KBM-7 (cell line): ENCODE measurements around the gene NPFFR1.
A peak's percentile ranks its signal among the peaks of the same experiment; 100 is the strongest.

Source experiments
- DNase-seq: peaks from one replicate; pipeline ENCODE4 v3.0.0-alpha.2; 2015
- in situ Hi-C: fragments of 300-500 bp; cut with MboI; formaldehyde crosslinking; loops from 2 replicates; pipeline ENCODE4 v1.14.3; 2020; ENCODE audit warnings: low sequenced_read_pairs, low pct_unique_long_range_greater_than_20kb, mixed read lengths

The NPFFR1 gene, protein sequence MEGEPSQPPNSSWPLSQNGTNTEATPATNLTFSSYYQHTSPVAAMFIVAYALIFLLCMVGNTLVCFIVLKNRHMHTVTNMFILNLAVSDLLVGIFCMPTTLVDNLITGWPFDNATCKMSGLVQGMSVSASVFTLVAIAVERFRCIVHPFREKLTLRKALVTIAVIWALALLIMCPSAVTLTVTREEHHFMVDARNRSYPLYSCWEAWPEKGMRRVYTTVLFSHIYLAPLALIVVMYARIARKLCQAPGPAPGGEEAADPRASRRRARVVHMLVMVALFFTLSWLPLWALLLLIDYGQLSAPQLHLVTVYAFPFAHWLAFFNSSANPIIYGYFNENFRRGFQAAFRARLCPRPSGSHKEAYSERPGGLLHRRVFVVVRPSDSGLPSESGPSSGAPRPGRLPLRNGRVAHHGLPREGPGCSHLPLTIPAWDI

DNA sequence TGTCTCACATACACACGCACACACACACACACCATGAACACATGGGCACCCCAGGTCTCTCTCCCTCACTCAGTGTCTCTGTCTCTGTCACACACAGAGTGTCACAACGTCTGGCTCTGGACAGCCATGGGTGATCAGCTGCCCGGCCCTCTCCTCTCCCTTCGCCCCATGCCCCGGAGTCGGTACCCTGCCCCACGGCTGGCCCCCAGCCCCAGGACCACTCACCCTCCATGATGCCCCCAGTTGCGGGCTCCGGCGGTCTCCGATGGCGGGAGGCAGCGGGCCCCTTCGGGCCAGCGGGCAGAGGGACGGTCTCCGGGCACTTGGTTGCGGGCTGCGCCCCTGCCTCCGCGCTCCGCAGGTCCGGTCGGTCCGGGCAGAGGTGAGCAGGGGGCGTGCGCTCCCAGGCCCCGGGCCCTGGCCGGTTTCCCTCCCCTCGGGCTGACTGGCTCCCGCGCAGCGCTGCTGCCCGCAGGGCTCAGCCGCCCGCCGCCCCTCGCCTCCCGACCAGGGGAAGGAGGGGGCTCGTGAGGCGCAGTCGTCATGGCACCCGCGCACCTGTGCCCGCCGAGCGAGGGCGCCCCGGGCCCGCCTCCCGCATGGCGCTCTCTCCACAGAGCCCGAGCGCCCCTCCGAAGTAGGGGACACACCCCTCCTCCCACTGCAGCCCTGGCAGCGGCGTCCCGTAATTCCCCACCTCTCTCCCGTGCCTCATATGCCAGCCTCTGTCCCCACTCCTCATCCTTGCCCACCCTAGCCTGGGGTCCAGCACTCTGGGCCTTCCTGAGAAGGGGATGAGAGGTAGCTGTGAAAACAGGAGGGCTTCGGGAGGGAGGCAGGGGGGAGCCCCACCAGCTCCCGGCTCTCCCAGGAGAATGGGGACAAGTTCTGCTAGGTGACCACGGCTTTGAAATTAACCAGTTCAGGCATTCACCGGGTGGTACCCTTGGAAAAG lies at the start of gene NPFFR1:
Gene NPFFR1, minus strand, starts transcription at position 560 of the 955 bp plus-strand sequence. Its CDS starts 328 bp downstream, at position 232.
- in situ Hi-C loops: no loop called here
- no peak for DNase-seq

DNA sequence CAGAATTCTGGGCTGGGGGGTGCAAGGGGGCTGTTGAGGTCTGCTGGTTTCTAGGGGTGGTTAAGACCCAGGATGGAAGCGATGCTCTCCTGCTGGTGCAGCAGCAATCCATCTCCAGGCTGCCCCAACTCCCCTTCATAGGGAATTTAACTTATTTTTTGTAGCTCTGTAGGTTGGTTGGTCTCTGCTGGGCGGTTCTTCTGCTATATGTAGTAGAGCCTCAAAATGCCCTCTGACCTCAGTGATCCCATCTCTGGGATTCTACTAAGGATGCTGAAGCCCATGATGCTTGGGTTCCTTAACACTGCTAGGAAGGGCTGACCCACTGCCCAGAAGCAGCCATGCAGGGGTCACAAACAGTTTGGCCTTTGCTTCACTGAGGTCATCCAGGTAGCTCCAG lies 49.5 kb upstream of the NPFFR1 start:
- DNase-seq: no peak
- in situ Hi-C loops: no loop called here

DNA sequence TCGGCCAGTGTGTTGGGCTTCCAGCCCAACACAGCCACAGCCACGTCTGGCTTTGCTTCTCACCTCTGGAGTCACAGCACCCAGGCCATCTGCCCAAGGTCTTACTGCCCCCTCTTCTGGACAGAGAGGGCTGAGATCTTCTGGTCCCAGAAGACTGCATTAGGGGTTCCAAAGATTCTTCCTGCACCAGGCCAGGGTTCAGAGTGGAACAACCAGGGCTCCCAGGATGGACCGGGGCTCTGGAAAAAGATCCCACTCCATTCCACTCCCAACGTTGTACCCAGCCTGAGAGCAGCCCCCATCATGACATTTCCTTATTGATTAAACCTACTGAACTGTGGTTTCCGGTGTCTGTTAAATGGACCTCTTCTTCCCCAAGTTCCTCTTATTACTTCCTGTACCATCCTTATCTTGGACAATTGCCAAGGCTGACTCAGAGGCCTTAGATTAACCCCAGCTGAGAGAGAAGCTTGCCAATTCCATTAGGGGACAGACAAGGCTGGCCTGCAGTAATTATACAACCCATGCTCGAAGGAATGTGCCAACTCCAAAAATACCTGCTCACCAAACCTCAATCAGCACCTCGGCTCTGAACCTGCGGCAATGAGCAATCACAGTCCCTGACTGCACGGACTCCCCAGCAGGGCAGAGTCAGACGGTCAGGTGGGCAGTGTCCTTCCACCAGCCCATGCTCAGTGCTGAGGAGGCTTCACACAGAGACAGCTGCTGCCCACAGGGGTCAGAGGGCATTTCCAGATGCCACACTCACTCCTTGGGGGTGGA lies 47.9 kb upstream of the NPFFR1 start:
- in situ Hi-C loops: no loop called here
- peak; percentile 93 for DNase-seq

DNA sequence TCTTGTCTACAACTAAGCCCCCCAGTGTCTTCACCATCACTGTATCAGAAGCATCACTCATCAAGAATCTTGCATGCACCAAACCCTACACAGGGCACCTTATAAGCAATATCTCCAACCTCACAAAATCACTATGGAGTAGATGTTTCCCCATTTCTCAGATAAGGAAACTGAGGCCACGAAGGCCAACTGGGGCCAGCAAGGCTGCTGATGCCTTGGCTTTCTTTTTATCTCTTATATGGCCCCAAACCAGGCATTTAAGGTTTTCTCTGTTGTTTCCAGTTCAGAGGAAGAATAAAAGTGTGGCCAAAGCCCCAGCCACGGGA lies 47.3 kb upstream of the NPFFR1 start:
- in situ Hi-C loops: no loop called here

DNA sequence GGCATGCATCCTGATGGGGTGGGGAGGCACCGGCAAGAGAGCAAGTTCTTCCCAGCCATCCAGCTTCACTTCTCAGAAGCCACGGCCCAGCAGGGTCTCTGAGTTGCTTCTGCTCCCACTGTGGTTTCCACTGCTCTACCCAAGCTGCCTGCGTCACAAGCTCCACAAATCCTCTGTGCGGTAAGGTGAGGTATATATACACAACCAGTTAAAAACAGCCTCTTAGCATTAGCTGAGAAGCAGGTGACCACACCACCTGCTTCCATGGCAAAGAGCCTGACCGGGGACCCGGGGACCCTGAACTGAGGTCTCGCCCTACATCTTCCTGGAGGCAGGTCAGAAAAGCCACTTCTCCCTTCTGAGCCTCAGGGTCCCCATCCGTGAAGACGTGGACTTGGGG lies 46.9 kb upstream of the NPFFR1 start:
- DNase-seq: no peak

More for the DNA sequence above, 47.3 kb upstream of the NPFFR1 start:
- no peak for DNase-seq

DNA sequence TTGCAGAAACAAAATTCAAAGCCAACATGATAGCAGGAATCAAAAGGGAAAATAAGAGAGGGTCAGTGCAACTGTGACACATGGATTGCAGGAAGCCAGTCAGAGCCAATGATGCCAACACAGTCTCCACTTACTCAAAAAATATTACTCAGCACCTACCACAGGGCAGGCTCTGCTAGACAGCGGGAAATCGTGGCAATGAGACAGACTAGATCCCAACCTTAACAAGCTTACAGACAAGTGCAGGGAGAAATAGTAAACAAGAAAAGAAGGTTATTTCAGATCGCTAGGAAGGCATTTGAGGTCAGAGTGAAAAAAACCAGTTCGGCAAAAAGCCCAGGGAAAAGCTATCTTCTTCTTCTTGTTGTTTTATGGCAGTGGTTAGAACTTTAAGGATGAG lies 45.2 kb upstream of the NPFFR1 start:
- no peak for DNase-seq
- in situ Hi-C loops: no loop called here

More for the DNA sequence above, 46.9 kb upstream of the NPFFR1 start:
- in situ Hi-C loops: no loop called here

DNA sequence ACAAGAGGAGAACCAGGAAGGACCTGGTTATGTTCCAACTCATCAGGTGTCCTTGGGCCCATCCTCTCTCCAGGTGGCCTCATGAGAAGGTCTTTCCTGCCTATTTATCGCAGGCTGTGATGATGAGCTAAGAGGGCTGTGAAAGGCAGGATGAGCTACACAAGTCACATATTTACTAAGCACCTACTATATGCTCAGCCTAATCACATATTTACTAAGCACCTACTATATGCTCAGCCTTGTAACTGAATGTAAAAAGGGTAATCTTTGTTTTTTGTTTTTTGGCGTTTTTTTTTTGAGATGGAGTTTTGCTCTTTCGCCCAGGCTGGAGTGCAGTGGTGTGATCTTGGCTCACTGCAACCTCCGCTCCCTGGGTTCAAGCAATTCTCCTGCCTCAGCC lies 44.2 kb upstream of the NPFFR1 start:
- in situ Hi-C loops: no loop called here
- DNase-seq: no peak

DNA sequence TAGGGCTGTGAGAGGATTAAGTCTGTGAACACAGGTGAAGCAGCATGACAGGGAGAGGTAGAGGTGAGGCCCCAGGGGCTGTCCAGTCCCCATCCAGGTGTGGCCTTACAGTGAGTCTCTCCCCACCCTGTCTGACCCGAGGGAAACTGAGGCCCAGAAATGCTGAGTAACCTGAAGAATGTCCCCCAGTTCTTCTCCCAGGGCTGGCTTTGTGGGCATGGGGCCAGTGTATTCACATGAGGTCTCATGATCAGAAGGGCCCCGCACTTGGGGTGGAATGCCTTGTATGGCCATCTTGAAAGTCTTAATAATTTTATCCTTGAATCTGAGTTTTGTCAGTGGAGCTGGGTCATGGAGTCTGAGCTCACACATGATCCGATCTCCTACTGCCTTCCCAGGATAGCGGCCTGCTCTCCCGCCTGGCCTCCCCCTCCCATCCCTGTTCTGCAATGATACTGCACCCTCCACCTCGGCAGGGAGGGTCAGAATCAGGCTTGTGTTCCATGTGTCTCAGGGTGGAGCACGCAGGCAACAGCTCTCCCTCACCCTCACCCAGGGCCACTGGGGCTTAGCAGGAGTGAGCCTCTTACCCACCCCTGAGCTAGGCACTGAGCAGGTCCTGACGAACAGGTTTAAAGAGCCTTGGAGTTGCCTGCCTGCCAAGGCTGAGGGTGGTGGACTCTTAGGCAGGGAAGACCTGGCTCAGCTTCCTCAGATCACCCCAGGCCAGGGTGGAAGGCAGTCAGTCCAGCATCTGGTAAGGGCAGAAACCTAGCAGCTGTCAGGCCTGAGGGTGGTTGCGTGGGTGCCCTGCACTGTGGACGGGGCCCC lies 41.4 kb upstream of the NPFFR1 start:
- in situ Hi-C loops: no loop called here
- no peak for DNase-seq

DNA sequence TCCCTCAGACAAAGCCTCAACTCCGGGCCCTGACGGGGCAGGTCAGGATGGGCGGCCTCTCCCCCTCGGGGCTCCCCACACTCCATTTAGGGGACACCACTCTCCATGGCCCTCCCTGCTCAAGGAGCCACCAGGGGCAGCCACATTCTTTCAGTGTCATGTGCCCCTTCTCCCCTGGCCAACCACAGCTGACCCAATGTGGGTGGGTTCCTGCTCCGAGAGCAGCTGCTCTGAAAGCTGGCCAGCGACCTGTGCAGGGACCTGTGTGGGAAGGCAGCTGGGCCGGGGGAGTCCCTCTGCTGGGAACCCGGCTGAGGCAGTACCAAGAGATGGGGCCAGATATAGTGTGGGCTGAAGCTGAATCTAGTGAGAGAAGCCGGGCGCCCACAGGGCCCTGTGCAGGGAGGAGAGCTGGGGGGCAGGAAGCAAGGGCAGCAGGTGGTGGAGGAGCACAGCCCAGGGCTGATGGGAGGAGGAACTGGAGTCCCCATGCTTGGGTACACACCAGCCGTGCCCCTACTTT lies 40.6 kb upstream of the NPFFR1 start:
- DNase-seq: no peak

DNA sequence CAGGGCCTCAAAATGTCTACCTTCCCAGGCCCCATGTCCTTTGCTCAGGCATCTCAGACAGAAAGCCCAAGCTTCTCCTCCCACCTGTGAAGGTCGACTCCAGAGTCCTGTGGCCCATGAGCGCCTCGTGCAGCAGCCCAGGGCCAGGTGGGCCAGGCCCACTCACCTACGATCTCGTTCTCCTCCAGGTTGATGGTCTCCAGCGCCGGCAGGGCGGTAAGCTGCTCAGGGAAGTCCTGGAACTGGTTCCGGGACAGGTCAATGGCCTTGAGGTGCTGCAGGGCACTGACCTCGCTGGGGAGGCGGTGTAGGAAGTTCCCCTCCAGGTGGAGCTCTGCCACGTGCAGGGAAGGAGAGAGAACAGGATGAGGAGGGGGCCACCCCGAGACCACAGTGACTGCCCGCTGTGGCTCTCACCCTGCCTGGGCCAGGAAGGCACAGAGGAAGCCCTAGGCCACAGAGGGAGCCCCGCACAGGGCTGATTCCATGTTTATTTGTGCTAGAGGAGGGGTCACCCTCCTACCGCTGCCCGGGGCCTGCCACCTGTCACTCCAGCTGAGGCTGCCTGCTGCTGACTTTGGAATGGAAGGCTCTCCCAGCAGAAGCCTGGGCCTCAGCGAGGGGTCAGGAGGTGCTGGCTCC lies 40.0 kb upstream of the NPFFR1 start:
- no peak for DNase-seq
- in situ Hi-C loops: no loop called here

More for the DNA sequence above, 40.6 kb upstream of the NPFFR1 start:
- in situ Hi-C loops: no loop called here

DNA sequence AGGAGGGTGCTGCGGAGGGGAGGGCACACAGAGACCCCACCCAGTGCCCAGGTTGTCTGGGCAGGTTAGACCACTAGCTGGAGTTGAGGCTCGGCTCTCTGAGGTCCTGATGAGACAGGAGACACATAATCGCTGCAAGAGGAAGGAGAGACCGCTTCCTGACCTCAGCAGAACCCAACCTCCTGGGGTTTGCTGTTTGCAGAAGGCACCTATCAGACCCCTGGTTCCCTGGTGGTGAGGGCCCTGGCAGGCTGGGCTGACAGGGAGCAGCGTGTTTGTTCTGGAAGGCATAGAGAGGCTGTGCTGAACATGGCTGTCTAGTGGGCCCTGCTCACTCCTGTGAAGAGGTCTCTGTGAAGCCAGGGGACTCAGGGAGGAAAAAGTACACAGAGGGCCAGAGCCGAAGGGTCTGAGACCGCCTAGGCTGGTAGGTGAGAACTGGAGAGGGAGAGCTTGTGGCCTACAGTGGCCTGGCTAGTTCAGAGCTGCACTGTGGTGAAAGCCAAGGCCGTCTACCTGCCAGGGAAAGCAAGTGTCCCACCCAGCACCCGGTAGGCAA lies 39.4 kb upstream of the NPFFR1 start:
- no peak for DNase-seq
- in situ Hi-C loops: no loop called here

DNA sequence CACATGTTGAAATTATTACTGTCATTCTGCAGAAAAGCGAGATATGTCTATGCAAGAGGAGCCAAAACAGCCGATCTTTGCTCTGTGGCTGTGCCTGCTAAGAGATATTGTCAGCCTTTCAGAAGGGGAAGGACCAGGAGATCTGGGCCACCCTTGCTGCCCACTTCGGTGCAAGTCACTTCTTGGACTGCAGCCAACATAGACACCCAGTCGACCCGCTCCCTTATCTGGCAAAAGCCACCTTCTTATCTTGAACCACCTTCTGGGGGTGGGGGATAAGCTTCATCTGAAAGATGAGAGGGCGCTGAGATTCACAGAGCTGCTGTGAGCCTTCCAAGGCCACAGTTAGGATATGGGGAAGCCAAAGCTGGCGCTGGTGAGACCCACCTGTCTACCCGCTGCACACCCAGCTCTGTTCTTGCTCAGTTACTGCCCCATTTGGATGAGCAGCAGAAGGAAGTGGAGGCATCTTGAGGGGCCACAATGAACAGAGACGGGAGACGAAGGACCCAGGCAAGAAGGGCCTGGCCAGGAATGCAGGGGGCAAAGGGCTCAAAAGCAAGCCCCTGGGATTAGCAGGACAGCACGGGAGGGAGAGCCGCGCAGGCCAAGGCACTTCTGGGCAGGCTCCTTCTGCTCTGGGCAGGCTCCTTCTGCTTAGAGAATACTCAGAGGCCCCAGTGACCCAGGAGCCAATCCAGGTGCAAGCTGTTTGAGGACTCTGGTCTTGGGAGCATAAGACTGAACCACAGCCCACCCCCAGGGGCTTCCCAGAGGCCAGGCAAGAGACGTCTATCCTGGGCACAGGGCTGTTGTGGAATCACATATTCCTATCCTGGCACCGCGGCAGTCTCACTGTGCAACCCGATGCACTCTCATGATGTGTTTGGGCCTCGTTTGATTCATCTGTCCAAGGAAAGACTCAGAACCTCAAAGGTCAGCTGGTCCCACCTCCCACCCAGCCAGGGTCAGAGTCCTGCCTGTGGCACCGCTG lies 38.4 kb upstream of the NPFFR1 start:
- DNase-seq: no peak
- in situ Hi-C loops: no loop called here

DNA sequence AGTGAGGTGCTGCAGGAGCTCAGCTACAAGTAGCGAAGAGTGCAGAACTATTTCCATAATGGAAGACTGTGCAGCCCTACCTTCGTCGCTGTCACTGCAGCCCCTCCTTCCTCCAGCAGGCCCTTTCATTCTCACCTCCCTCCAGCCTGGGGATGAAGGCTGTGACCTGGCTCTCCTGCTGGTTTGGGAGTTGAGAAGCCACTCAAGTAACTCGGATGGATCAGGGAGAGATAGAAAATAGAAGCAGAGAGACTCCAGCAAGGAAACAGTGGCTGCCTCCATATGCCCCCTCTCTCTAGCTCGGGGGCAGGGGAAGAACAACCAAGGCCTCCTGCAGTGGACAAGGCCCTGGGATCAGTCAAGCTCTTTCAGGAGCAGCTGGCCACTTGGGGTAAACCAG lies 37.4 kb upstream of the NPFFR1 start:
- in situ Hi-C loops: no loop called here

DNA sequence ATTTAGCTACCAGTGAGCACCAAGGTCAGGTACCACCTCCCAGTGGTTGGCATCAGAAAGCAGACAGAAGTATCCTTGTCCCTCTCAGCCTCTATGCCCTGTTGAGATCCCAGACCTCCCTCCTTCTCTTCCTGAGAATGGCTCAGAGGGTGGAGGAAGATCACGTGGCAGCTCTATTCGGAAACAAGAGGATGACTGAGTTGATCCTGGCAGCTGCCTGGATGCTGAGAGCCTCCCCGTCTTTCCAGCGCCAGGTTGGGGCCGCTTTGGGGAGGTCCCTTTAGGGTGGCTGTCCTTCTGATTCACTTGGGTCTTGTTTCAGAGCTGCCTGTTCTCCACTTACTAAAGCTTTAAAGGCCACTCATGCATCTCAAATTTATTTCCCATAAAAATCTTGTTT lies 36.9 kb upstream of the NPFFR1 start:
- in situ Hi-C loops: no loop called here
- DNase-seq: no peak

More for the DNA sequence above, 37.4 kb upstream of the NPFFR1 start:
- DNase-seq: no peak

DNA sequence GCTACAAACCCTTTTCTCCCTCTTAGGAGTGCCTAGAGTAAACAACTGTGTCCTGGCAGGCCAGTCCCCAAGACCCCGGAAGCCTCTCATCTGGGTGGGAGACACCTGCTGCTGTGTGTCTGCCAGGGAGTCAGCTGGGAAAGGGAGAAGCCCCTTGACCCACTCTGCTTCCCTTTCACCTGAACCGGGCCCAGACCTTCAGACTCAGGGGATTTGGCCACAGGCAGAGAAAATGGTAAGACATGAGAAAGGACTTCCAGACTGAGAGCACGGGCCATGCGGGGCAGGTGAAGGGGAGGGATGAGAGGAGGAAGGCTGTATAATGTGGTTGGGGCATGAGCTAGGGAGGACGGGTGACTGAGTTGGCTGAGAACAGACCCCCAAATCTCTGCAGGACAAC lies 36.0 kb upstream of the NPFFR1 start:
- no peak for DNase-seq
- in situ Hi-C loops: no loop called here

DNA sequence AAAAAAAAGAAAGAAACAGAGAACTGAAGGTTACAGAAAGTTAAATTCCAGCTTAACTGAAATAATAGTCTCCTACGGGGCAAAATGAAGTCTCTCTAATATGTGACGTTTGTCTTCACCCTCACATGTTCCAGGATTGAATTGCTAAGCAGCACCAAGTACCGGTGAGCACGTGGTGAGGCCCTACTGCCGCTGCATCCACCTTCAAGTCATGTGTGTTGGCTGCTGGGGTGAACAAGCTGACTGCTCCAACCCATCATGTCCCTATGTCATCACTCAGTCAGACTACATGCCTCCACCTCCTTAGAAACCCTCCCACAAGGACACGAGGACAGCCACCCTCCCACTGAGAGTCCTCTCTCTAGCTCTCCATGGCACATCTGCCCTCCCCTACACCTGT lies 35.4 kb upstream of the NPFFR1 start:
- in situ Hi-C loops: no loop called here
- no peak for DNase-seq

DNA sequence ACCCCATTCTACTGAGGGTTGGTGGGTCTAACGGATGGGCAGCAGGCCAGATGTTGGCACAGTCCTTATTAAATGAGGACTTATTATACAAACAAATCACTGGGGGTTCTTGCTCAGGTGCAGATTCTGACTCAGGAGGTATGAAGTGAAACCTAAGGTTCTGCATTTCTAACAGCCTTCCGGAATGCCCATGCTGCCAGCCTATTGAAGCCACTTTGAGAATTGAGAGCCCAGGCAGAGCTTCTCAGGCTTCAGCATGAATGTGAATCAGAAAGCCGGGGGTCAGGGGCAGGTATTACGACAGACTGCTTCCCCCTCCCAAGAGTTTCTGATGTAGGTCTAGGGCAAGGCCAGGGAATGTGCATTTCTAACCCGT lies 34.1 kb upstream of the NPFFR1 start:
- in situ Hi-C loops: no loop called here
- no peak for DNase-seq
